Measurements from ENCODE around the gene DPH7.

DNA sequence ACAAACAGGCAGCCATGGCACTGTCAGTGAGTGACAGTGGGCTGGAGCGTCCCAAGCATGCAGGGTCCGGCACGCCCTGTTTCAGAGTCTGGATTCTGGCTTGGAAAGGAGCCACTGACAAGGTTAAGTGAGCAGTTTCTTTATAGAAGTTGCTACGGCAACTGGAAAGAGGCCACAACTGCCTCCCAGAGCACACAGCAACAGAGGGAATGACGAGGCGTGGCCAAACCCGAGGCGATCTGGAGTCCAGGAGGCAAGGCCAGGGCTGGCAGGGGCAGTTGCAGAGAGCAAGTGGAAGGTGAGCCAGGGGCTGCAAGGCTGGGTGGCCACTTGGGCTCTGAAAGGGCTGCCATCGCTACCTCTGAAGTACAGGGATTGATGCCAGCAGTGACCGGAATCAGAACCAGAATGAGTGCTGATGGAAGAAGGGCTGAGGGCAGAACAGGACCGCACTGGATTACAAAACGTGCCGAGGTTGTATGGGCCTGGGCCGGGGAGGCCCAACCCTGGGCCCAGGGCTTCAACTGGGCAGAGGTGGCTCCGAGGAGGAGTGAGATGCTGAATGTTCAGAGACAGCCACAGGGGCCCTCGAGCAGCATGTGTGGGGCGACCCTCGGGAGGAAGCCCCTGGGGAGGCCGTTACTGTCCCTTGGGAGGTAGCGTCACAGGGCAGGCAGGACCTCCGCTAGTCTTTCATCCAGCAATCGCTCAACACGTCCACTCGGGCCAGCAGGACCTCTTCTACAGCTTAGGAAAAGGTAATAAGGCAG lies 22.5 kb downstream of the DPH7 start:
- TF ChIP-seq, protein P1, sequence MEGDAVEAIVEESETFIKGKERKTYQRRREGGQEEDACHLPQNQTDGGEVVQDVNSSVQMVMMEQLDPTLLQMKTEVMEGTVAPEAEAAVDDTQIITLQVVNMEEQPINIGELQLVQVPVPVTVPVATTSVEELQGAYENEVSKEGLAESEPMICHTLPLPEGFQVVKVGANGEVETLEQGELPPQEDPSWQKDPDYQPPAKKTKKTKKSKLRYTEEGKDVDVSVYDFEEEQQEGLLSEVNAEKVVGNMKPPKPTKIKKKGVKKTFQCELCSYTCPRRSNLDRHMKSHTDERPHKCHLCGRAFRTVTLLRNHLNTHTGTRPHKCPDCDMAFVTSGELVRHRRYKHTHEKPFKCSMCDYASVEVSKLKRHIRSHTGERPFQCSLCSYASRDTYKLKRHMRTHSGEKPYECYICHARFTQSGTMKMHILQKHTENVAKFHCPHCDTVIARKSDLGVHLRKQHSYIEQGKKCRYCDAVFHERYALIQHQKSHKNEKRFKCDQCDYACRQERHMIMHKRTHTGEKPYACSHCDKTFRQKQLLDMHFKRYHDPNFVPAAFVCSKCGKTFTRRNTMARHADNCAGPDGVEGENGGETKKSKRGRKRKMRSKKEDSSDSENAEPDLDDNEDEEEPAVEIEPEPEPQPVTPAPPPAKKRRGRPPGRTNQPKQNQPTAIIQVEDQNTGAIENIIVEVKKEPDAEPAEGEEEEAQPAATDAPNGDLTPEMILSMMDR (IDR thresholded peaks at IDR 0.05): no peak
- TF ChIP-seq POLR2A (IDR thresholded peaks at IDR 0.05): no peak
- no peak for TF ChIP-seq EP300 (IDR thresholded peaks at IDR 0.05)

Data from tibial nerve (tissue), 4 donors.